CD4-positive, alpha-beta T cell (primary cell): ENCODE measurements around the gene HECW1. TPM values are rescaled to one million over a fixed set of nuclear protein-coding genes. Genes with fewer than 3 reads are reported as not detected.

ENCODE experiments used
- ATAC-seq: fragments of 200-7000 bp; cut with Tn5 transposase; one replicate; pipeline ENCODE4 v1.10.0; 2022; ENCODE audit warnings: mild to moderate bottlenecking; ENCODE audit not compliant: poor library complexity
- CTCF ChIA-PET: fragments of 350-600 bp; sonication (Branson Sonifier 250); formaldehyde crosslinking; loops from one replicate; lab custom pipeline; 2021; ENCODE audit warnings: antibody characterized with exemption, inconsistent platforms; lab: Charles Lee
- POLR2A ChIA-PET: fragments of 350-600 bp; sonication (Branson Sonifier 250); formaldehyde crosslinking; loops from one replicate; lab custom pipeline; 2021; ENCODE audit warnings: antibody characterized with exemption, inconsistent platforms; lab: Charles Lee
- DNase-seq, 14 experiments: peaks; one replicate each; pipeline ENCODE4 v3.0.0-alpha.2; 2013 to 2020; ENCODE audit warnings: mixed read lengths in 2 of 14
- H3K27ac ChIP-seq, 2 donors: one replicate each; pipeline versions ENCODE4 v1.5.1 to v1.7.0; 2013; ENCODE audit warnings: low read length in 2 of 2, low read depth in 1 of 2, mild to moderate bottlenecking in 1 of 2
- H3K27me3 ChIP-seq, 2 experiments: 1 replicate in 1 of 2; 2 replicates in 1 of 2; pipeline versions ENCODE4 v1.6.1 to v1.7.0; 2013; ENCODE audit warnings: low read length in 2 of 2, control low read depth in 1 of 2, mild to moderate bottlenecking in 1 of 2, moderate library complexity in 1 of 2; ENCODE audit not compliant: insufficient read depth in 2 of 2, control insufficient read depth in 1 of 2
- H3K36me3 ChIP-seq: one replicate; pipeline ENCODE4 v1.6.1; 2013; ENCODE audit warnings: low read length, control low read depth; ENCODE audit not compliant: insufficient read depth
- H3K4me1 ChIP-seq: one replicate; pipeline ENCODE4 v1.6.1; 2013; ENCODE audit warnings: low read length, control low read depth; ENCODE audit not compliant: insufficient read depth
- H3K4me3 ChIP-seq: one replicate; pipeline ENCODE4 v1.5.1; 2013; ENCODE audit warnings: mild to moderate bottlenecking, low read length, moderate library complexity
- H3K9me3 ChIP-seq, 2 experiments: 1 replicate in 1 of 2; 2 replicates in 1 of 2; pipeline versions ENCODE4 v1.6.1 to v1.7.0; 2013; ENCODE audit warnings: low read length in 2 of 2, mild to moderate bottlenecking in 2 of 2, control low read depth in 1 of 2, moderate library complexity in 1 of 2; ENCODE audit not compliant: control insufficient read depth in 1 of 2, insufficient read depth in 1 of 2
- H3K27ac Mint-ChIP-seq: one replicate; pipeline ENCODE4 v1.8.0; 2020; ENCODE audit warnings: mixed read lengths
- H3K27me3 Mint-ChIP-seq: one replicate; pipeline ENCODE4 v1.8.0; 2021; ENCODE audit warnings: mixed read lengths
- H3K36me3 Mint-ChIP-seq: one replicate; pipeline ENCODE4 v1.8.0; 2021; ENCODE audit warnings: low read depth, mixed read lengths
- H3K4me1 Mint-ChIP-seq: one replicate; pipeline ENCODE4 v1.8.0; 2021; ENCODE audit warnings: low read depth, mixed read lengths
- H3K4me3 Mint-ChIP-seq: one replicate; pipeline ENCODE4 v1.8.0; 2020; ENCODE audit warnings: mild to moderate bottlenecking, mixed read lengths
- H3K9me3 Mint-ChIP-seq: one replicate; pipeline ENCODE4 v1.8.0; 2020; ENCODE audit warnings: mixed read lengths
- intact Hi-C, 2 experiments: fragments of 100-400 bp; cut with DNase I in 1 of 2; cut with micrococcal nuclease in 1 of 2; formaldehyde crosslinking; loops; one replicate each; pipeline versions ENCODE4 v1.15.1 to v1.9.0; 2023 to 2025; cut with DNase I, micrococcal nuclease
- total RNA-seq, 174 experiments: library from RNA in 2 of 174; stranded (reverse) in 2 of 174; gene quantifications; one replicate each; pipeline ENCODE4 v1.2.3 and lab custom pipeline; 2021 to 2026
- TF ChIP-seq, protein P1 (sequence below): fragments of 200-600 bp; IDR thresholded peaks from one replicate; pipeline ENCODE4 v1.8.0; 2022; ENCODE audit warnings: antibody characterized with exemption, mild to moderate bottlenecking

The HECW1 gene
- total RNA-seq, 2 experiments from 2014 or later, result not detected

DNA sequence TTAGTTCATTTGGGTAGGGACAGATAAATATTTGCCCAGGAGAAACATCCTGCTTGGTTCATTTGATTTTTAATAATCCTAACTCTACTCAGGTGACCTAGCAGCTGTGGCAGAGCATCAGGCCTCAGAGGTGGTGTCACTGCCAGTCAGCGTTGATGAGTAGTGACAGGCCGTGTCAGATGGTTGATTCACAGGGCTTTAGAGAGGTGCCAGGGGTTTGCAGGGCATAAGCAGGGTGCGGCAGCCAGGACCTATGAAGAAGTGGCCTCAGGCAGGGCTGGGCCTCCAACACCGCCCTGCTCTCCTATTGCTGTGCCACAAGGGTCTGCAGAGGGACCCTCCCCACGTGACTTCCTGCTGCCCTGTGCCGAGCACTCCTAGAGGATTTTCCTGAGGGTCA, 128.1 kb downstream of the HECW1 start:
- H3K4me3 ChIP-seq, result no peak overlapping the region
- no peaks in the 10 kb centered on the region for H3K4me1 ChIP-seq
- no peaks in the 10 kb centered on the region for H3K36me3 ChIP-seq
- ChIA-PET POLR2A (no interaction called here), CTCF (no interaction called here)
- no peak for ATAC-seq
- Mint-ChIP-seq H3K27ac (no peak overlapping the region), H3K27me3 (peaks cover 22% of the 10 kb centered on the region), H3K36me3 (no peaks in the 10 kb centered on the region), H3K9me3 (no peaks in the 10 kb centered on the region), H3K4me3 (no peak overlapping the region), H3K4me1 (no peaks in the 10 kb centered on the region)
- no peaks in the 10 kb centered on the region for H3K9me3 ChIP-seq
- no peak for DNase-seq
- intact Hi-C loops, result no loop called here
- H3K27me3 ChIP-seq, result no peaks in the 10 kb centered on the region
- TF ChIP-seq, protein P1, sequence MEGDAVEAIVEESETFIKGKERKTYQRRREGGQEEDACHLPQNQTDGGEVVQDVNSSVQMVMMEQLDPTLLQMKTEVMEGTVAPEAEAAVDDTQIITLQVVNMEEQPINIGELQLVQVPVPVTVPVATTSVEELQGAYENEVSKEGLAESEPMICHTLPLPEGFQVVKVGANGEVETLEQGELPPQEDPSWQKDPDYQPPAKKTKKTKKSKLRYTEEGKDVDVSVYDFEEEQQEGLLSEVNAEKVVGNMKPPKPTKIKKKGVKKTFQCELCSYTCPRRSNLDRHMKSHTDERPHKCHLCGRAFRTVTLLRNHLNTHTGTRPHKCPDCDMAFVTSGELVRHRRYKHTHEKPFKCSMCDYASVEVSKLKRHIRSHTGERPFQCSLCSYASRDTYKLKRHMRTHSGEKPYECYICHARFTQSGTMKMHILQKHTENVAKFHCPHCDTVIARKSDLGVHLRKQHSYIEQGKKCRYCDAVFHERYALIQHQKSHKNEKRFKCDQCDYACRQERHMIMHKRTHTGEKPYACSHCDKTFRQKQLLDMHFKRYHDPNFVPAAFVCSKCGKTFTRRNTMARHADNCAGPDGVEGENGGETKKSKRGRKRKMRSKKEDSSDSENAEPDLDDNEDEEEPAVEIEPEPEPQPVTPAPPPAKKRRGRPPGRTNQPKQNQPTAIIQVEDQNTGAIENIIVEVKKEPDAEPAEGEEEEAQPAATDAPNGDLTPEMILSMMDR, result no peak
- no peak overlapping the region for H3K27ac ChIP-seq

GRCh38 chr7:43242628-43243255, 130.3 kb downstream of the HECW1 start:
- Mint-ChIP-seq H3K36me3 (no peaks in the 10 kb centered on the region), H3K4me1 (no peaks in the 10 kb centered on the region), H3K27me3 (peaks cover 33% of the 10 kb centered on the region), H3K27ac (no peak overlapping the region), H3K9me3 (no peaks in the 10 kb centered on the region), H3K4me3 (no peak overlapping the region)
- Histone ChIP-seq H3K9me3 (no peaks in the 10 kb centered on the region), H3K36me3 (no peaks in the 10 kb centered on the region), H3K27me3 (no peaks in the 10 kb centered on the region), H3K4me3 (no peak overlapping the region), H3K4me1 (no peaks in the 10 kb centered on the region), H3K27ac (no peak overlapping the region)
- intact Hi-C loops, result no loop called here
- no peak for ATAC-seq
- no peak for DNase-seq
- CTCF ChIA-PET, result no interaction called here
- POLR2A ChIA-PET, result no interaction called here
- TF ChIP-seq, protein P1, result no peak

GRCh38 chr7:43244232-43244631, 131.8 kb downstream of the HECW1 start:
- peaks cover 33% of the 10 kb centered on the region for H3K27me3 Mint-ChIP-seq
- CTCF ChIA-PET, result no interaction called here
- H3K9me3 ChIP-seq, result no peaks in the 10 kb centered on the region
- H3K4me3 Mint-ChIP-seq, result no peak overlapping the region
- H3K27ac Mint-ChIP-seq, result no peak overlapping the region
- TF ChIP-seq, protein P1, result no peak
- H3K27me3 ChIP-seq, result no peaks in the 10 kb centered on the region
- intact Hi-C loops, result no loop called here
- no peak for ATAC-seq
- no peaks in the 10 kb centered on the region for H3K4me1 Mint-ChIP-seq
- H3K9me3 Mint-ChIP-seq, result no peaks in the 10 kb centered on the region
- H3K4me1 ChIP-seq, result no peaks in the 10 kb centered on the region
- H3K4me3 ChIP-seq, result no peak overlapping the region
- POLR2A ChIA-PET, result no interaction called here
- H3K27ac ChIP-seq, result no peak overlapping the region
- H3K36me3 ChIP-seq, result no peaks in the 10 kb centered on the region
- no peak for DNase-seq
- no peaks in the 10 kb centered on the region for H3K36me3 Mint-ChIP-seq
